Measurements from ENCODE around the gene NEDD8. TPM values are rescaled to one million over a fixed set of nuclear protein-coding genes. Genes with fewer than 3 reads are reported as not detected.

The NEDD8 gene
- total and polyA plus RNA-seq, 2 of the 4 experiments (the other 2 are of a cell fraction), result 167 to 375 TPM

DNA sequence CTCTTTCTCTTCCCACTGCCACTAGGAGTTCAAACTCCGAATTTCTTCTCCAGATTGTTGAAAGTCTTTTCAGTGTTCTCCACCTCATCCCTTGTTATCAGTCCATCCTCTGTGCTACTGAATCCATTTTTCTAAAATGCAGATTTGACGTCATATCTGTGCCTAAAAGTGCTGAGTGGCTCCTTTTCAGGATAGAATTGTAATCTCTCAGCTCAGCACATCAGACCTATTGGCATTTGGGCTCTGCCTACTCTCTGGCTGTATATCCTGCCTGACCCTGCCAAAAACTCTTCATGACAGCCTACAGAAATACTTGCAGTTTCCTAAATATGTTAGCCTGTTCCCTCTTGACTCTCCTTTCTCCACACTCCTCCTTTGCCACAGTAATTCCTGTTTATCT, 40.3 kb upstream of the NEDD8 start:
- peaks cover 5% of the 10 kb centered on the region; the same call in 1 of the 2 replicates for H3K9me1 ChIP-seq (ENCODE audit: insufficient read depth, low read length)
- H3K56ac ChIP-seq (ENCODE audit: extremely low read depth, insufficient read depth, low read length), result no peak overlapping the region
- dilution Hi-C loops (cut with HindIII; ENCODE audit: low sequenced_read_pairs, unreplicated experiment) (no loop called here), in situ Hi-C loops (cut with MboI; ENCODE audit: low sequenced_read_pairs) (no loop called here), intact Hi-C loops (cut with micrococcal nuclease) (no loop called here)
- H2BK15ac ChIP-seq (ENCODE audit: low read depth, low read length), result no peak overlapping the region
- H2BK120ac ChIP-seq (ENCODE audit: low read depth, low read length), result no peak overlapping the region
- no peak overlapping the region for H3K18ac ChIP-seq (ENCODE audit: low read depth, low read length)
- H2AK9ac ChIP-seq (replicated peaks; ENCODE audit: low read depth, low read length, poor library complexity), result no peak overlapping the region
- H3K9me3 ChIP-seq (ENCODE audit: control insufficient read depth, insufficient read depth, low read length), result no peaks in the 10 kb centered on the region
- H3K4ac ChIP-seq (ENCODE audit: low read depth, low read length), result no peak overlapping the region
- no peak overlapping the region for H2AK5ac ChIP-seq (ENCODE audit: low read depth, low read length)
- no peak overlapping the region for H2AFZ ChIP-seq (replicated peaks; ENCODE audit: low read length, poor library complexity)
- H2BK5ac ChIP-seq (ENCODE audit: low read depth, low read length, poor library complexity, severe bottlenecking), result no peak overlapping the region
- H4K5ac ChIP-seq (ENCODE audit: low read depth, low read length), result no peak overlapping the region
- H3K79me1 ChIP-seq (ENCODE audit: low read depth in 1 of 2, low read length in 2 of 2), result peaks cover 12 to 30% of the 10 kb centered on the region in 2 experiments
- no peak overlapping the region for H3K4me3 ChIP-seq (ENCODE audit: insufficient read depth, low read depth, low read length)
- TF ChIP-seq MAFK (IDR thresholded peaks at IDR 0.05; ENCODE audit: low read depth, low read length), result peak; percentile 81
- TF ChIP-seq, protein P1, sequence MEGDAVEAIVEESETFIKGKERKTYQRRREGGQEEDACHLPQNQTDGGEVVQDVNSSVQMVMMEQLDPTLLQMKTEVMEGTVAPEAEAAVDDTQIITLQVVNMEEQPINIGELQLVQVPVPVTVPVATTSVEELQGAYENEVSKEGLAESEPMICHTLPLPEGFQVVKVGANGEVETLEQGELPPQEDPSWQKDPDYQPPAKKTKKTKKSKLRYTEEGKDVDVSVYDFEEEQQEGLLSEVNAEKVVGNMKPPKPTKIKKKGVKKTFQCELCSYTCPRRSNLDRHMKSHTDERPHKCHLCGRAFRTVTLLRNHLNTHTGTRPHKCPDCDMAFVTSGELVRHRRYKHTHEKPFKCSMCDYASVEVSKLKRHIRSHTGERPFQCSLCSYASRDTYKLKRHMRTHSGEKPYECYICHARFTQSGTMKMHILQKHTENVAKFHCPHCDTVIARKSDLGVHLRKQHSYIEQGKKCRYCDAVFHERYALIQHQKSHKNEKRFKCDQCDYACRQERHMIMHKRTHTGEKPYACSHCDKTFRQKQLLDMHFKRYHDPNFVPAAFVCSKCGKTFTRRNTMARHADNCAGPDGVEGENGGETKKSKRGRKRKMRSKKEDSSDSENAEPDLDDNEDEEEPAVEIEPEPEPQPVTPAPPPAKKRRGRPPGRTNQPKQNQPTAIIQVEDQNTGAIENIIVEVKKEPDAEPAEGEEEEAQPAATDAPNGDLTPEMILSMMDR (conservative IDR thresholded peaks at IDR 0.05; ENCODE audit: low read depth, low read length), result no peak
- H3K23ac ChIP-seq (ENCODE audit: low read depth, low read length), result no peak overlapping the region
- peaks cover 5% of the 10 kb centered on the region; the same call in 1 of the 2 replicates for H3K4me1 ChIP-seq (ENCODE audit: control insufficient read depth, insufficient read depth, low read length)
- DNase-seq, result no peak
- peak overlapping the region in 1 of 2 experiments; percentile 45; a peak in 2 of 4 replicates for H4K8ac ChIP-seq (ENCODE audit: low read depth in 2 of 2, low read length in 2 of 2)
- H3K27me3 ChIP-seq (ENCODE audit: control insufficient read depth, insufficient read depth, low read length), result no peaks in the 10 kb centered on the region
- H2BK20ac ChIP-seq (ENCODE audit: low read depth, low read length), result no peak overlapping the region
- no peak for ATAC-seq (ENCODE audit: low read depth)
- H3K27ac ChIP-seq (ENCODE audit: insufficient read depth, low read length), result no peak overlapping the region
- no peak overlapping the region for H4K91ac ChIP-seq (ENCODE audit: insufficient read depth, low read depth, low read length)
- no peak overlapping the region for H3K14ac ChIP-seq (replicated peaks; ENCODE audit: low read depth, low read length)
- CTCF ChIA-PET, result interaction anchor here (0.6 to 0.8 kb wide), 2 partner anchors 21 to 29 kb away, joined by 3 to 4 read pairs; no protein-coding TSS in a partner anchor
- 100% methylated on average over 1 of the region's 2 CpGs; no CpG with 5 or more reads in 1 of the 2 experiments for WGBS, 2 experiments (ENCODE audit: extremely low coverage in 2 of 2, insufficient read length in 1 of 2)
- BruUV-seq (replicated peaks), result TSS peak; percentile 50
- no peak overlapping the region for H3K9ac ChIP-seq (ENCODE audit: low read depth, low read length)
- POLR2A ChIA-PET (ENCODE audit: unreplicated experiment), result no interaction called here
- no peak overlapping the region for H3K4me2 ChIP-seq (ENCODE audit: low read depth, low read length)
- peaks cover 12% of the 10 kb centered on the region for H3K36me3 ChIP-seq (ENCODE audit: control insufficient read depth, insufficient read depth, low read length)
- no peaks in the 10 kb centered on the region for H4K20me1 ChIP-seq (ENCODE audit: insufficient read depth, low read length)

All from IMR-90 (cell line).